ENCODE measurements around the gene KLHL18.

DNA sequence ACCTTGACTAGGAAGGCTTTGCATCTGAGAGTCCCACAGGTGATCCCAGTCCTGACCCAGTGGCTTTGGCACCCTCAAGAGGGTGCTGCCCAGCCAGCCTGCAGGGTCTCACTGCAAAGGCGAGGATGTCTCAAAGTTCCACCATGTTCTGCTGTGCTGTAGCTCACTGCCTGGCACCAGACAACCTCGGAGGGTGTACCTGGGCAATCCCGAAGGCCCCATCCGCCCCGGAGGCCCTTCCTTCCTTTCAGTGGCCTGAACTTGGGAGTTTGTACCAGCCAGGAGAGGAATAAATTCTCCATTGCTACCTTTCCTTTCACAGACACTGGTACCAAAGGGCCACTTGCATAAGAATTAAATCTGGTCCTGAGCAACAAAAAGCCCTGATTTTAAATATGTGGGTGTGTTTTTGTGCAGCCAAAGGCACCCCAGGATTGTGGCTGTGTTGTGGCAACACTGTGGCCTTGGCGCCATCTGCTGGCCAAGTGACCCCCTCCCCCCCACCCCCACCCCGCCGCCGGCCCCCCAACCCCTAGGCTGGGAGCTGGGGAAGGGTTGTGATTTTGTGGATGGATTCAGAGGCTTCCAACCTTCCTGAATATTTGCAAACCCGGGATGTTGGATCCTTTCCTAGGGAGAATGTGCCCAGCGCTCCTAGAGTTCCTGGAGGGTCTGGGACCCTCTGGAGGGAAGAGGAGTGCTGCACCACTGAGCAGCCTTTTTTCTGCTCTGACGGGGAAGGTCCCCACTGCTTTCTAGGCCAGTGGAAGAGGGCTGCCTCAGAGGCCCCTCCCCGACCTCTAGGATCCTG, 88.3 kb downstream of the KLHL18 start:
- TF ChIP-seq, protein P1, sequence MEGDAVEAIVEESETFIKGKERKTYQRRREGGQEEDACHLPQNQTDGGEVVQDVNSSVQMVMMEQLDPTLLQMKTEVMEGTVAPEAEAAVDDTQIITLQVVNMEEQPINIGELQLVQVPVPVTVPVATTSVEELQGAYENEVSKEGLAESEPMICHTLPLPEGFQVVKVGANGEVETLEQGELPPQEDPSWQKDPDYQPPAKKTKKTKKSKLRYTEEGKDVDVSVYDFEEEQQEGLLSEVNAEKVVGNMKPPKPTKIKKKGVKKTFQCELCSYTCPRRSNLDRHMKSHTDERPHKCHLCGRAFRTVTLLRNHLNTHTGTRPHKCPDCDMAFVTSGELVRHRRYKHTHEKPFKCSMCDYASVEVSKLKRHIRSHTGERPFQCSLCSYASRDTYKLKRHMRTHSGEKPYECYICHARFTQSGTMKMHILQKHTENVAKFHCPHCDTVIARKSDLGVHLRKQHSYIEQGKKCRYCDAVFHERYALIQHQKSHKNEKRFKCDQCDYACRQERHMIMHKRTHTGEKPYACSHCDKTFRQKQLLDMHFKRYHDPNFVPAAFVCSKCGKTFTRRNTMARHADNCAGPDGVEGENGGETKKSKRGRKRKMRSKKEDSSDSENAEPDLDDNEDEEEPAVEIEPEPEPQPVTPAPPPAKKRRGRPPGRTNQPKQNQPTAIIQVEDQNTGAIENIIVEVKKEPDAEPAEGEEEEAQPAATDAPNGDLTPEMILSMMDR (IDR thresholded peaks at IDR 0.05), result peak in 1 of 3 experiments; percentile 26
- TF ChIP-seq POLR2AphosphoS5 (IDR thresholded peaks at IDR 0.05; ENCODE audit: insufficient read depth in 1 of 2, low read depth in 1 of 2), result no peak

Data from vagina (tissue), 2 donors.